GM21737 (cell line): ENCODE measurements around the gene ANO1.

Experiments used
- ATAC-seq: cut with Tn5 transposase; IDR thresholded peaks from one replicate; pipeline ENCODE4 v1.9.1; 2021; ENCODE audit warnings: mild to moderate bottlenecking, moderate library complexity; ENCODE audit not compliant: unreplicated experiment

ANO1 gene

GRCh38 chr11:70072461-70072860 is 5.7 kb upstream of the ANO1 start:
- ATAC-seq: no peak

DNA sequence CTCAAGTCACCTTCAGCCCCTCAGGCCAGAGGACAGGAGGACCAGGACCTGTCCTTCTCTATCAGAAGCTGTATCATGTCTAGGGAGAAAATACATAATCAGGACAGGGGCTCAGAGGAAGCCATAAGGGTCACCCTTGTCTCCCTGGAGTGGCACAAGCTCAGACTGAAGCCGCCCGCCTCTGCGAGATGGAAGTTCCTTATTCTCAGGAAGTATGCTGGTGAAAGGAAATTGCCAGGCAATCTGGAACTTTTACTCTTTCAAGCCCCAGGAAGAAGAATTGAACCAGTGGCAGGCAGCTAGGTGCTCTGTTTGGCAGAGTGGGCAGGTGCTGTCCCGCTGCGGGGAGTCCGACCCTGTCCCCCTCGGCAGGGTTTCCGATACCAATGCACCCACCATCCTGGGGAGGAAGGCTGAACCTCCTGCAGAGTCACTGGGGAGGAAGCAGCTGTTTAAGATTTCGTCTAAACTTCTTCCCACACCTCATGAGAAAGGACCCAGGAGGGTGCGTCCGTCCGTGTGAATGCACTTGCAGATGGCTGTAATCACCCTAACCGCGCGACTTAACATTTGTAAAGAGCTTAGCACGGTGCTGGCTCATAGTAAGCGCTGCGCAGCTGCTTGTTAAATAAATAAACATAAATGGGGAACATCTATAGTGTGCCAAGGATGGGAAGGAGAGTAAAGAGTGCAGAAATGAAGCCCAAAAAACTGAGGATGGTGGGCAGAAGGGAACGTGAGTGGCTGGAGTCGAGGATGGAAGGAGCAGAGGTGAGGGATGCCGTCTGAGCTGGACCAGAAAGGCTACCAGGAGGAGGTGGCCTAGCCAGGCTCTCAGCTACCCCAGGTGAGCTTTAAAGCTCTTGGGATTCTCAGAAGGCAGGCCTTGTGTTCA is 5.0 kb upstream of the ANO1 start:
- ATAC-seq: no peak

DNA sequence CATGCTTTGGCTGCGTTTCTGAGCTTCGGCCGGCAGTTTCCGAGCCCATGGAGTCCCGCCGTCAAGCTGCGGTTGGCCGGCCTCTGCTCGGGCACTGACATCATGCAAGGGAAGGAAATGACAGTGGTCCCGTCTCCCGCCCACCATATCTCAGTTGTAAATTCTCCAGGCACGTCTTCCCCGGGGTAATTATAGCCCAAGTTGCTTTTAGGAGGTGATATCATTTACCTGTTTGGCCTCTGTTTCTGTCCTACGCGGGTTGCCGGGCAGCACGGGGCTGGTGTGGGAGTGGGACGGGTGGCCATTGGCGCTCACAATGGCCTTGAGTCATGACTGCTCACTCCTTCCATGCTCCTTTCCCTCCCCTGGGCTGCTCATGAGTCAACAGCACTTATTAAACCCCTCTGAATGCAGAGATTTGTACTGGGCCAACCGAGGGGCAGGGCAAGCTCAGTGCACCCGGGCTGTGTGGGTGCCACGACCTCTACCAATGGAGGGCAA is 4.2 kb upstream of the ANO1 start:
- no peak for ATAC-seq

GRCh38 chr11:70074746-70075145 is 3.4 kb upstream of the ANO1 start:
- ATAC-seq: no peak

GRCh38 chr11:70075836-70076235 is 2.3 kb upstream of the ANO1 start:
- no peak for ATAC-seq

DNA sequence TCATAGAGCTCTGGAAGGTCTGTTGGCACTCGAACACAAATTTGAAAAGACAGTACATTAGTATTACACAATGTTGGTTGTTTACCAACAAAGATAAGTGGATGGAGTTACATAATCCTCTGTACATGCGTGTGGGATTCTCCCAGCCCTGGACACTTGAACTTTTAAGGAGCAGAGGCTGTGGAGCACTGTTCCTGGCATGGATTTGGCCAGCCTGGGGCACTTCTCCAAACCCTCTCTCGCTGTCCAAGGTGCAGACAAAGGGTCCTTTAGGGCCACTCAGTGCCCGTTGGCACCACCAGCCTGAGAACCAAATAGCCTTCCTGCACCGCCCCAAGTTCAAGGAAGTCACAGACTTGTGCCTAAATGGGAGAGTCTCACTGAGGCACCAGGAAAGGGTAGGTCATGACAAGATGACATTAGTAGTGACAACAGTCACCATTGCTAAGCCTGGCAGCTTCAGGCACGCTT is 1.6 kb upstream of the ANO1 start:
- ATAC-seq: no peak

DNA sequence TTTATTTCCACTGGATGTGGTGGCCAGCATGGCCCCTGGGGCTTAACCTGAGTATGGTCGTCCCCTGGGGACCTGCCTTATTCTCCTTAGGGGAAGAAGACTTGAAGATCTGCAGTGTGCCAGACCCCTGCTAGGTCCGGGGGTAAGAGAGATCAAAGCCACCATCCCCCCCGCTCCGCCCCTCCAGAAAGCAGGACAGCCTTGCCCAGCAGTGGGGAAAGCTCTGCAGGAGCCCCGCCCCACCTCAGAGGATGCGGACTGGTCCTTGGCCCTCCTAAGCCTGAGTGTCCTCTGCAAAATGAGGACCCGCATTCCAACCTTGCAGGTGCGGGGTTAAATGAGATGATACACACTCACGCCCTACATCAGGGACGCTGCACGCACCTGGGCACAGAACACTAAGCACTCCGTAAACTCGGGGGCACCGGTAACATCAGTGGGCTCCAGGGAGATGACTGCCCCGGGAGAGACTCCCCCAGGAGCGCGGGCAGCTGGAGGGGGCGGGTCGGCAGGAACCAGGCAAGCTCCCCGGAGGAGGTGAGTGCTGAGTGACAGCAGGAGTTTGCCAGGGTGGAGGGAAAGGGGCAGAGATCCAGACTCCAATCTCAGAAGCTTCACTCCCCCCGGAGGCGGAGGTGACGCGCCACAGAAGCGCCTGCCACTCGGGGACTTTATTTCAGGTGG is 564 bp upstream of the ANO1 start:
- ATAC-seq: no peak

DNA sequence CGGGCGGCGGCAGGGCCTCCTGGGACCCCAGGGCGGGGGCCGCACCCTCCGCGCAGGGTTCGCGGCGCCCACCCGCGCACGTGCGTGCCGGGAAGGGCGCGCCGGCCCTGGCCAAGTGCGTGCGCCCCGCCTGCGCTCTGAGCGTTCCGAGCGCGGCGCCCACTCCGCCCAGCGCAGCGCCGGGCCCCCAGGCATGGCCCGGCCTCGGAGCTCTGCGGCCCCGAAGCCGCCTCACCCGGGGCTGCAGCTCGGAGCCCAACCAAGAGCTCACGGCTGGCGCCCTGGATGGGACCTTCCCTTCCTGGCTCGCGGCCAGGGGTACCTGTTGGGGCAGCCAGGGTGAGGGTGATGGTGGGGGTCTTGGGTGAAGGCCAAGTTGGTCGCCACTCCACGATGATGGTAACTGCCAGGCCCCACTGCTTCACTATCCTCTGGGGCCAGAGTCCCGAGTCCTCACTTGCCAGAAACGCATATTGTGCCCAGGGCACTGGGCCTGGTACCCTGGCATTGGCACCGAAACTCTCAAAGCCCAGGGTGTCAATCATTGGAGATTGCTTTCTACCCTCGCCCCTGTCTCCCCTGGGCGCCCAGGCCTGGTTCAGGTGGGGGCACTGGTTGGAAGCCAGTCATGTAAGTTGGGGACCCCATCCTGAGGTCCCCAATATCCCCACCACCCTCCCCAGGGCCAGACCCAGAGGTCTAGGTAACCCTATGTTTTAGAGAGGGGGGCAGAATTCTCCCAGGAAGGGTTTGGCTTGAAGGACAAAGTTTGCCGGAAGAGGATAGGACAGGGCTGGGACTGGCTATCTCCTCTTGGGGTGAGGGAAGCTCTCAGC is 882 bp downstream of the ANO1 start:
- ATAC-seq: no peak

DNA sequence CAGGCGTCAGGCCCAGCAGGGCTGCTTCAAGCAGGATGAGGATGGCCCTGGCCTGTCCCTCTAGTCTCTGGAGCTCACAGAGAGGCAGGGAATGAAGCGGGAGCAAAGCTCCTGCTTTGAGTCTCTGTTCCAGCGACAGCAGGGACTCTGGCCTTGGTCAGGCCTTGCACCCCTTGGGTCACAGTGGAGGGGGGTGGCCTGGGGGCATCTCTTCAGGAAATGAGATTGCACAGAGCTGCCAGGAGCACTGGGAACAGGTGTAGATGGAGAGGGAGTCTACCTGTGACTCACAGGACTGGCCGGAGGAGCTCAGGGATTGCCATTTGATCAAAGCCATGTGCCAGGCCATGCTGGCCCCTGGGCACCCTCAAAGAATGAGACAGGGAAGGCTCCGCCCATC is 1.6 kb downstream of the ANO1 start:
- no peak for ATAC-seq

DNA sequence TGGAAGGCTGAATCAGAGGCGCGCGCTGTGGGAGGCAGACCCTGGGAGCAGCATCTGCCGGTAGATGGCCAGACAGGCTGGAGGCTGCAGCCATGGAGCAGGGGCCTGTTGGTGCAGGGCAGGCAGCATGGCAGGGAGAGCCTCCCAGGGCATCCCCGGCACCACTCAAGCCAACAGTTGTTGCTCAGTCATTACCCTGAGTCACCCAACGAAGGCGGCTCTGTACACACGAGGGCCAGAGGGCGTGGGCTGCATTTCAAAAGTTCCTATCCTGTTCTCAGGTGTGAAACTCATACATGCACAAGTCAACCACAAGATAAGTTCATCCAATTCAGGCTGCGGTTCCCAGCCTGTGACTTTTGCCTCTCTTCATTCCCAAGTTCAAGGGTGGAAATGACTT is 2.6 kb downstream of the ANO1 start:
- ATAC-seq: no peak

GRCh38 chr11:70082829-70083228 is 4.7 kb downstream of the ANO1 start:
- no peak for ATAC-seq

GRCh38 chr11:70084046-70084984 is 6.2 kb downstream of the ANO1 start:
- no peak for ATAC-seq

DNA sequence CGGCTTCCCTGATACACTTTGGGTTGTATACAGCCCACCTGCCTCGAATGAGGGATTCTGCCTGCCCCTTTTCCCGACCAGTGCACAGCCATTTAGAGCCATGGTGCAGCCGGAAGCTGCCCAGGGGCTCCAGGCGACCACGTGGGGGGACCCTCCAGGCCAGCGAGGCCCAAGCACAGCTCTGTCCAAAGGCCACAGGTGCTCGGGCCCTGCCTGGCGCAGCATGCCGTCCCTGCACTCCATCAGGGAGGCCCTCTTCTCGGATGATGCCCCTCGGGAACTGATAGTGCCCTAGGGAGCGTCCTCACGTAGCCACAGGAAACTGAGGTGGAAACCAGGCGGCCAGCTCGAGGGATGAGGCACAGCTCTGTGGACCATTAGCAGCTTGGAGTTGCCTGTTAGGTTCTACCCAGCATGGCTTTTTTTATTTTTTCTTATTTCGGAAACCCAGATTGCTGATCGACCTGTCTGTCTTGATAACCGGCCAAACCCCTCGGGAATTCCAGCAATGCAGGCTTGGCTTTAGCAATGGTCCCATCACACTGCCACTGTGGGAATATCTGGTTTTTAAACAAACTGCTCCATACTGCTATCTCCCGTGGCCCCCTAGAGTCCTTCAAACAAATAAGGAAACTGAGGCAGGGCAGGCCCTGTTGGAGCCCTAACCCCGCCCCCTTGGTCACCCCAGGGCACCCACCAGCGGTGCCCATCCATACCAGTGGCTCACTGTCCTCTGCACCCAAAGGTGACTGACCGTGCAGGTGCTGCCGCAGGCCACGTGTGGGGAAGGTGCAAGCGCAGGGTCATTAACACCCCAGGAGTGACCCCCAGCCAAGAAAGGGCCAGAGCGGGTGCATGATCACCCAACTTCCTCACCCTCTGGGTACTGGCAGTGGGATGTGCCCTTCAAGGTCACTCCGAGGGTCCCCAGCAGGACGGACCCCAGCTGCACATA is 8.0 kb downstream of the ANO1 start:
- no peak for ATAC-seq

GRCh38 chr11:70087446-70088167 is 9.5 kb downstream of the ANO1 start:
- no peak for ATAC-seq

GRCh38 chr11:70088735-70089250 is 10.7 kb downstream of the ANO1 start:
- no peak for ATAC-seq

- no peak for ATAC-seq
Measured at GRCh38 chr11:70089631-70090030, 11.5 kb downstream of the ANO1 start.

- ATAC-seq: no peak
Measured at GRCh38 chr11:70090961-70091381, 12.9 kb downstream of the ANO1 start.

- ATAC-seq: no peak
Measured at GRCh38 chr11:70091638-70092037, 13.5 kb downstream of the ANO1 start.
